GM19468 (cell line): ENCODE measurements around the gene RHOG.

Source experiments
- ATAC-seq: cut with Tn5 transposase; IDR thresholded peaks from one replicate; pipeline ENCODE4 v1.9.1; 2021; ENCODE audit warnings: mild to moderate bottlenecking, moderate library complexity, moderate number of reproducible peaks; ENCODE audit not compliant: unreplicated experiment; ENCODE audit errors: extremely low read depth

Gene RHOG

GRCh38 chr11:3860375-3860774 lies 19.6 kb upstream of the RHOG start:
- ATAC-seq, result no peak

- no peak for ATAC-seq
Observed at GRCh38 chr11:3859373-3859881, 18.7 kb upstream of the RHOG start.

- ATAC-seq, result no peak
Observed at GRCh38 chr11:3857628-3858027, 16.9 kb upstream of the RHOG start.

GRCh38 chr11:3856856-3857553 lies 16.2 kb upstream of the RHOG start:
- ATAC-seq, result no peak

- ATAC-seq, result no peak
Observed at GRCh38 chr11:3855808-3856491, 15.2 kb upstream of the RHOG start.

- ATAC-seq, result peak; percentile 68
Observed at GRCh38 chr11:3854977-3855807, 14.4 kb upstream of the RHOG start, which contains the start of gene STIM1. Gene STIM1, plus strand, starts transcription at chr11:3855664. Its CDS starts 607 bp downstream, at chr11:3856271.

- ATAC-seq, result no peak
Observed at GRCh38 chr11:3854660-3854976, 13.9 kb upstream of the RHOG start.

- ATAC-seq, result peak; percentile 12
Observed at GRCh38 chr11:3853899-3854659, 13.3 kb upstream of the RHOG start.

GRCh38 chr11:3853545-3853842 lies 12.7 kb upstream of the RHOG start:
- no peak for ATAC-seq

GRCh38 chr11:3849297-3849874 lies 8.6 kb upstream of the RHOG start:
- no peak for ATAC-seq

GRCh38 chr11:3845670-3846069 lies 4.9 kb upstream of the RHOG start:
- no peak for ATAC-seq

GRCh38 chr11:3845246-3845645 lies 4.5 kb upstream of the RHOG start:
- ATAC-seq, result no peak

- no peak for ATAC-seq
Observed at GRCh38 chr11:3843326-3843725, 2.6 kb upstream of the RHOG start.

GRCh38 chr11:3841426-3842350 lies 929 bp upstream of the RHOG start:
- peak; percentile 27 for ATAC-seq

GRCh38 chr11:3840004-3840869 lies 522 bp downstream of the RHOG start:
- ATAC-seq, result no peak

GRCh38 chr11:3838504-3838903 lies 2.3 kb downstream of the RHOG start:
- ATAC-seq, result no peak

- no peak for ATAC-seq
Observed at GRCh38 chr11:3837793-3838192, 3.0 kb downstream of the RHOG start.

GRCh38 chr11:3836903-3837302 lies 3.9 kb downstream of the RHOG start:
- no peak for ATAC-seq
